ENCODE results near the gene DCC. TPM values are rescaled to one million over a fixed set of nuclear protein-coding genes. Genes with fewer than 3 reads are reported as not detected.

The DCC gene
- total and polyA plus RNA-seq, 2 experiments from 2014 or later, result not detected

GRCh38 chr18:52694804-52695203, 354.8 kb downstream of the DCC start:
- H3K79me2 ChIP-seq (ENCODE audit: insufficient read depth), result no peaks in the 10 kb centered on the region
- H3K27me3 ChIP-seq (replicated peaks; ENCODE audit: insufficient read depth), result no peaks in the 10 kb centered on the region
- DNase-seq, result peak; percentile 31
- H4K20me1 ChIP-seq (ENCODE audit: insufficient read depth), result no peaks in the 10 kb centered on the region
- no peaks in the 10 kb centered on the region for H3F3A ChIP-seq (ENCODE audit: insufficient read depth)
- H3K9me2 ChIP-seq (ENCODE audit: insufficient read depth), result no peaks in the 10 kb centered on the region
- H3K4me1 ChIP-seq (ENCODE audit: insufficient read depth), result no peaks in the 10 kb centered on the region
- H3K9me3 ChIP-seq (ENCODE audit: low read depth), result no peaks in the 10 kb centered on the region
- no peak for TF ChIP-seq EZH2 (IDR thresholded peaks at IDR 0.05; ENCODE audit: insufficient read depth, poor library complexity, severe bottlenecking)
- TF ChIP-seq EZH2phosphoT487 (IDR thresholded peaks at IDR 0.05; ENCODE audit: insufficient read depth, low read depth), result no peak
- in situ Hi-C loops (cut with MboI), result no loop called here
- H3K9ac ChIP-seq, result no peak overlapping the region
- no peak overlapping the region for H3K4me3 ChIP-seq
- no peak overlapping the region for H2AFZ ChIP-seq
- no peak overlapping the region for H3K27ac ChIP-seq
- WGBS, 2 experiments (ENCODE audit: low coverage in 1 of 2, low lambda C conversion rate in 2 of 2, missing lambda C conversion rate in 2 of 2), result 8 to 21% methylated on average over 1 of the region's 1 CpG
- H3K36me3 ChIP-seq (ENCODE audit: low read depth), result no peaks in the 10 kb centered on the region
- H3K4me2 ChIP-seq (ENCODE audit: unreplicated experiment), result no peak overlapping the region

GRCh38 chr18:52700116-52700515, 360.1 kb downstream of the DCC start:
- Histone ChIP-seq H3K79me2 (ENCODE audit: insufficient read depth) (no peaks in the 10 kb centered on the region), H3K9ac (no peak overlapping the region), H3K27ac (no peak overlapping the region), H3K4me2 (ENCODE audit: unreplicated experiment) (no peak overlapping the region), H2AFZ (no peak overlapping the region), H3F3A (ENCODE audit: insufficient read depth) (no peaks in the 10 kb centered on the region), H3K36me3 (ENCODE audit: low read depth) (no peaks in the 10 kb centered on the region), H3K4me1 (ENCODE audit: insufficient read depth) (no peaks in the 10 kb centered on the region), H3K9me3 (ENCODE audit: low read depth) (no peaks in the 10 kb centered on the region), H4K20me1 (ENCODE audit: insufficient read depth) (no peaks in the 10 kb centered on the region), H3K27me3 (replicated peaks; ENCODE audit: insufficient read depth) (no peaks in the 10 kb centered on the region), H3K4me3 (no peak overlapping the region), H3K9me2 (ENCODE audit: insufficient read depth) (no peaks in the 10 kb centered on the region)
- in situ Hi-C loops (cut with MboI), result no loop called here
- DNase-seq, result no peak
- 54 to 63% methylated on average over 9 of the region's 9 CpGs for WGBS, 2 experiments (ENCODE audit: low coverage in 1 of 2, low lambda C conversion rate in 2 of 2, missing lambda C conversion rate in 2 of 2)
- TF ChIP-seq EZH2 (IDR thresholded peaks at IDR 0.05; ENCODE audit: insufficient read depth, poor library complexity, severe bottlenecking) (no peak), EZH2phosphoT487 (IDR thresholded peaks at IDR 0.05; ENCODE audit: insufficient read depth, low read depth) (no peak)

GRCh38 chr18:52700816-52701215, 360.8 kb downstream of the DCC start:
- no peak overlapping the region for H2AFZ ChIP-seq
- H3K4me3 ChIP-seq, result no peak overlapping the region
- no peak overlapping the region for H3K9ac ChIP-seq
- WGBS, 2 experiments (ENCODE audit: low coverage in 1 of 2, low lambda C conversion rate in 2 of 2, missing lambda C conversion rate in 2 of 2), result 12 to 14% methylated on average over 2 of the region's 2 CpGs
- no peaks in the 10 kb centered on the region for H3K79me2 ChIP-seq (ENCODE audit: insufficient read depth)
- no peak for DNase-seq
- no peaks in the 10 kb centered on the region for H3K27me3 ChIP-seq (replicated peaks; ENCODE audit: insufficient read depth)
- TF ChIP-seq EZH2phosphoT487 (IDR thresholded peaks at IDR 0.05; ENCODE audit: insufficient read depth, low read depth), result no peak
- TF ChIP-seq EZH2 (IDR thresholded peaks at IDR 0.05; ENCODE audit: insufficient read depth, poor library complexity, severe bottlenecking), result no peak
- no peak overlapping the region for H3K4me2 ChIP-seq (ENCODE audit: unreplicated experiment)
- no peak overlapping the region for H3K27ac ChIP-seq
- H3K4me1 ChIP-seq (ENCODE audit: insufficient read depth), result no peaks in the 10 kb centered on the region
- no peaks in the 10 kb centered on the region for H3K36me3 ChIP-seq (ENCODE audit: low read depth)
- H4K20me1 ChIP-seq (ENCODE audit: insufficient read depth), result no peaks in the 10 kb centered on the region
- no peaks in the 10 kb centered on the region for H3F3A ChIP-seq (ENCODE audit: insufficient read depth)
- in situ Hi-C loops (cut with MboI), result no loop called here
- H3K9me3 ChIP-seq (ENCODE audit: low read depth), result no peaks in the 10 kb centered on the region
- no peaks in the 10 kb centered on the region for H3K9me2 ChIP-seq (ENCODE audit: insufficient read depth)

- Histone ChIP-seq H3K36me3 (ENCODE audit: low read depth) (no peaks in the 10 kb centered on the region), H3K4me1 (ENCODE audit: insufficient read depth) (no peaks in the 10 kb centered on the region), H3K79me2 (ENCODE audit: insufficient read depth) (no peaks in the 10 kb centered on the region), H4K20me1 (ENCODE audit: insufficient read depth) (no peaks in the 10 kb centered on the region), H3K9ac (no peak overlapping the region), H3K9me3 (ENCODE audit: low read depth) (no peaks in the 10 kb centered on the region), H3K4me3 (no peak overlapping the region), H2AFZ (no peak overlapping the region), H3K27me3 (replicated peaks; ENCODE audit: insufficient read depth) (no peaks in the 10 kb centered on the region), H3K9me2 (ENCODE audit: insufficient read depth) (no peaks in the 10 kb centered on the region), H3F3A (ENCODE audit: insufficient read depth) (no peaks in the 10 kb centered on the region), H3K27ac (no peak overlapping the region), H3K4me2 (ENCODE audit: unreplicated experiment) (no peak overlapping the region)
- 26% methylated on average over 5 of the region's 5 CpGs for WGBS, 2 experiments (ENCODE audit: low coverage in 1 of 2, low lambda C conversion rate in 2 of 2, missing lambda C conversion rate in 2 of 2)
- TF ChIP-seq EZH2 (IDR thresholded peaks at IDR 0.05; ENCODE audit: insufficient read depth, poor library complexity, severe bottlenecking) (no peak), EZH2phosphoT487 (IDR thresholded peaks at IDR 0.05; ENCODE audit: insufficient read depth, low read depth) (no peak)
- DNase-seq, result no peak
- in situ Hi-C loops (cut with MboI), result no loop called here
Observed at GRCh38 chr18:52701219-52701935, 361.4 kb downstream of the DCC start.
